ENCODE data around the gene SLC3A2.
A peak's percentile ranks its signal among the peaks of the same experiment; 100 is the strongest.

The SLC3A2 gene

DNA sequence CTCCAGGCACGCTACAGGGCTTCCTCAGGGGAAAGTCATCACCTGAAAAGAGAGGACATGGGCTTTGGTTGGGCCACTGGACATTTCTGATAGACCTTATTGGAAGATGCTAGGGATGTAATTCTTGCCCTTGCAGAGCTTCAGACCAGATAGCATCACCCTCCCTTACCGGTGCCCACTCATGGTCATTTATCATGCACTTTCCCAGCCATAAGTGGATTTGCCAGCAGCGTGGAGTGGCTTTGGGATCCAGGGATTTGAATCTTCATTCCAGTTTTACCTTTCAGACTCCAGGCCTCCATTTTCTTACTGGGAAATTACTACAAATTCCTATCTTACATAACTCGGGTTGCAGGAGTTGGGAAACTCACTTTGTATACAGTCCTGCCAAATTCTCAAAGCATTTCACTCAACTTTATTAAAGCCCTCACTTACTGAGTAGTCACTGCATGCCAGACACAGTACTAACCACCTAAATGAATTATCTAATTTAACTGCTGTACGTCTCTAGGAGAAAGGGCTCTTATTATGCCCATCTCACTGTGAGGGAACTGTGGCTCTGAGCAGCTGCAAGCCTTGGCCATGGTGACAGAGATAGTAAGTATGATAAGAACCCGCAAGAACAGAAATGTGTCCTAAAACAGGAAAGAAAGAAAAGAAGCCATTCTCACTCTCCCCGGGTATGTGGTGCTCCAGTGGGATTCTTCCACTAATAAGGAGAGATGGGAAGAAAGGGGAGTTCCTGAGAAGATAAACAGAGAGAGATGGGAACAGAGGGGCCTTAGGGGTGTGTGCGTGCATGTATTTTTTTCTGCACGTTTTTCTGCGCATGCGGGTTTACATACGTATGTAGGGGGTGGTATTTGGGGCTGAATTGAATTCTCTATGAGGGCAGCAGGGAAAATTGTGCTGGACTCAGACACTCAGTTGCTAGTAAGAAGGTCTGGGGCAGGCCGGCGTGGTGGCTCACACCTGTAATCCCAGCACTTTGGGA is 30.7 kb downstream of the SLC3A2 start:
- DNase-seq = no peak

GRCh38 chr11:62912268-62912667 is 31.6 kb downstream of the SLC3A2 start:
- no peak for DNase-seq

GRCh38 chr11:62914416-62914815 is 33.7 kb downstream of the SLC3A2 start:
- DNase-seq = no peak

DNA sequence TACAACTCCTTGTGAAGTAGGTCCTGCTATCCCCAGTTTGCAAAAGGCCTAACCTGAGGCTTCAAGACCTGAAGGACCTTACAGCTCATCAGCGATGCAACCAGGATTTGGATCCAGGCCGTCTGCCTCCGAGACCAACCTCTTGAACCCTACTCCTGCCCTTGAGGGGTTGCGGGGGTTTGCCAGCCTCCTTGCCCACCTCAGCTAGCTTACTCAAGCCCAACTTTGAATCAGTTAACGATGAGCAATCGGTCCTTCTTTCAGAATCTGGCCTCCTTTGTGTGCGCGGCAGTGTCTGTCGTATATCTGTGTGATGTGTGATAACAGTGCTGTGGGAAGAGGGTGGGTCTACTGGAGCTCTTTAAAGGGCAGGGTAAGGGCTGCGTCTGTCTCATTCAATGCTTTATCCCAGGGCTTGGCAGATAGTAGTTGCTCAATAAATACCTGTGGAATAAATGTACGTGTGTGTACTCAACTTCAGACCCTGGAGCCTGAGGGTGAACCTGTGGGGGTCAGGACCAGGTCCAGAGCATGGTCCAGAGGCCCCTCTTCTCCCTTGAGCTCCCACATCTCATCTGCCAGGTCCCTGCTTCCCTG is 37.3 kb downstream of the SLC3A2 start:
- no peak for DNase-seq

GRCh38 chr11:62918531-62918930 is 37.8 kb downstream of the SLC3A2 start:
- no peak for DNase-seq

DNA sequence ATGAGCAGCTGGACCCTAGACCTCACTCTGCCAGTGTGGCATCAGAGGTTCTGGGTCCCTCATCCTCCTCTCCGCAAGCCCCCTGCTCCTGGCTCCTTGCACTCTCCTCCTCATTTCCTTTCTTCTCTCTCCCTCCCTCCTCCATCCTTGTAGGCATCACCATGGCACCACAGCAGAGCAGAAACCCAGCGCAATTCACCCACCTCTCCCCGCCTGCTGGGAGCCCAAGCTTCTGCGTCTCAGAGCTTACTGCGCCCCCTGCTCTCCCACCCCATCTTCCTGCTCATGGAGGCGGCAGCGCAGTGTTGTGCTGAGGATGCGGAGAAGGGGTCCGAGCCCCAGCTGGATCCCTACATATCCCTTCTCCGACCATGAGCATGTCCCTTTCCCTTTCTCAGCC is 38.8 kb downstream of the SLC3A2 start:
- DNase-seq = no peak

- DNase-seq = no peak
These were observed 39.4 kb downstream of the SLC3A2 start for GRCh38 chr11:62919898-62920640.

GRCh38 chr11:62921201-62921572 is 40.5 kb downstream of the SLC3A2 start, which contains the start of gene CHRM1:
Gene CHRM1, minus strand, starts transcription at chr11:62921363. Its CDS starts 10,263 bp downstream, at chr11:62911100.
- DNase-seq = no peak

- no peak for DNase-seq
These were observed 41.0 kb downstream of the SLC3A2 start for GRCh38 chr11:62921573-62922188.

DNA sequence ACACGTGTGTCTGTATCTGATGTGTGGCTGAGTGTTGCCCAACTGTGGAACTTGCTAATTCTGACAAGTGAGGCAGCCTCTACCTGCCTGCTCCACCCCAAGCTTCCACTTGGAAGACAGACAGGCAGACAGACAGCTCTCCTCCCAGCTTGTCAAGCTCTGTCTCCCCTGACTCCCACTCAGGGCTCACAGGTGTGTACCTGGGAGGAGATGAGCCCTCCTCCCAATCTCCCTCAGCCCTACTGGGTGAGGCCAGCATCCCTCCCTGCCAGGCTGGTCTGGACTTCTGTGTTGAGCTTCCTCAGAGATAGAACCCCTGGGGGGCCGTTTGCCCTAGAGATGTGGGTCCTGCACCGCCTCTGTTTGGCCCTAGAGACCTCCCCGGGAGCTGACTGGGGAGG is 41.5 kb downstream of the SLC3A2 start:
- no peak for DNase-seq

DNA sequence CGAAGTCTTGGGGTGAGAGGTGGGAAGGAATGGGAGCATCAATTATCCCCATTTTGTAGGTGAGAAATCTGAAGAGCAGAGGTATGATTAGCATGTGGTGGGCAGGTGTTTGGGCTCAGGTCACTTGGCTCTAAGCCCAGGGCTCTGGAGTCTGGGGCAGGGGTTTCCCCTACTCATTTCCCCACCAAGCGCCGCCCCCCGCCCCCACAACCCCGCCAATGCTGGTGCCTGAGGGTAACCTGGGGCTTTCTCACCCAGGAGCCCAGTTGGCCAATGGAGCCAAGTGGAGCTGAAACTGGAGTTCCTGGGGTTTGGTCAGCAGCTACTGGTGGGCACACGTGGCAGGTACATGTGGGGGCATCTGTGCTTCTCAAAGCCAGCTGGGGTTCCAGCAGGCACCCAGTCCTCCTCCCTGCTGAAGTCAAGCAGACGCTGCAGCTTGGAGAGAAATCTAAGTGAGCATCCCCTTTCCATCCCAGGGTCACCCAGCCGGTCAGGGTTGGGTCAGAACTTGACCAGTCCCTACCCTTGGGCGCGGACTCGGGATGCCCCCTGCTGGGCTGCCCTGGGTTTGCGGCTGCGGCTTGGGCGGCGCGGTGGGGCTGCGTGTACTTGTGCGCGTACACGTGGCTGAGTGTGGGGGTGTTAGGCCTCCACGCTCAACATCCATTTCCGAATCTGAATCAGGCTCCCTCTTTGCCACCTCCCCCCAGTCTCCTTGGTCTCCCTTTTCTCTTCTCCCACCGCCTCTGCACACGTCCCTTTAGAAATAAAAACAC is 42.1 kb downstream of the SLC3A2 start:
- peak; percentile 43 for DNase-seq

- DNase-seq = no peak
These were observed 43.1 kb downstream of the SLC3A2 start for GRCh38 chr11:62923601-62924411.

GRCh38 chr11:62925308-62925707 is 44.6 kb downstream of the SLC3A2 start:
- DNase-seq = no peak

GRCh38 chr11:62925745-62926679 is 45.3 kb downstream of the SLC3A2 start:
- DNase-seq = no peak

- DNase-seq = no peak
These were observed 46.2 kb downstream of the SLC3A2 start for GRCh38 chr11:62926680-62927455.

DNA sequence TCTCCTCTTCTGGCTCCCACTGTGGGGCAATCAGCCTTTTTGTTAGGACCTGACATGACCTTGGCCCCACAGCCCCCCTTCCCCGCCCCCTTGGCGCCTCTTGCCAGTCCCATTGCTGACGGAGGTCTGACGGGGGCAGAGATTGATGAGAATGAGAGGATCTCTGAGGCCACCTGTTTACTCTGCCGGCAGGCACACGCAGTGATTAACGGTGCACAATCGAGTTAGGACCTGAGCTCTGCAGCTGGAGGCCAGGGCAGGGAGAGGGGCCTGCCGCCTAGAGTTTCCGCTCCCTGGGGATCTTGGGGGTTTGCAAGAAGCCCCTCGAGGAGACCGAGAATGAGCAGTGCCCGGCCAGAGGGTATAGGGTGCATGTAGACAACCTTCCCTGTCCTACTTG is 47.3 kb downstream of the SLC3A2 start:
- DNase-seq = no peak

- DNase-seq = no peak
These were observed 49.5 kb downstream of the SLC3A2 start for GRCh38 chr11:62930157-62930556.

- DNase-seq = no peak
These were observed 50.0 kb downstream of the SLC3A2 start for GRCh38 chr11:62930666-62931065.

All from activated CD4-positive, alpha-beta T cell treated with anti-CD3 and anti-CD28 coated beads, Interleukin-10, Interleukin-2, amounts not matched to agents 100 ng/mL and 50 ng/mL, durations not matched to agents 16 hours and 8 hours (primary cell).